Uterus (tissue), 2 donors: ENCODE results near the gene STON1.

Source experiments
- POLR2A ChIP-seq, 2 donors: fragments of 450-650 bp; IDR thresholded peaks; one replicate each; pipeline ENCODE4 v1.6.1; 2016; ENCODE audit warnings: antibody characterized with exemption in 2 of 2, mild to moderate bottlenecking in 1 of 2, moderate library complexity in 1 of 2
- TF ChIP-seq, protein P1 (sequence below), 4 experiments: fragments of 200-600 bp in 2 of 4; fragments of 450-650 bp in 2 of 4; sonication (generic) in 2 of 4; IDR thresholded peaks; one replicate each; pipeline ENCODE4 v1.5.1; 2016 to 2019; ENCODE audit warnings: antibody characterized with exemption in 4 of 4, mild to moderate bottlenecking in 2 of 4, moderate library complexity in 1 of 4

DNA sequence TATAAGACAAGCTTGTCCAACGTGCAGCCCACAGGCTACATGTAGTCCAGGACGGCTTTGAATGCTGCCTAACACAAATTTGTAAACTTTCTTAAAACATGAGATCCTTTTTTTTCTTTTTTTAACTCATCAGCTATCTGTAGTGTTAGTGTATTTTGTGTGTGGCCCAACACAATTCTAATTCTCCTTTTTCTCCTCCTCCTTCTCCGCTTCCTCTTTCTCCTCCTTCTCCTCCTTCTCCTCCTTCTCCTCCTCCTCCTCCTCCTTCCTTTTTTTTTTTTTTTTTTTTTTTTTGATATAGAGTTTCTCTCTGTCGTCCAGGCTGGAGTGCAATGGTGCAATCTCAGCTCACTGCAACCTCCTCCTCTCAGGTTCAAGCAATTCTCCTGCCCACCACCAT, 48.4 kb downstream of the STON1 start:
- TF ChIP-seq, protein P1, sequence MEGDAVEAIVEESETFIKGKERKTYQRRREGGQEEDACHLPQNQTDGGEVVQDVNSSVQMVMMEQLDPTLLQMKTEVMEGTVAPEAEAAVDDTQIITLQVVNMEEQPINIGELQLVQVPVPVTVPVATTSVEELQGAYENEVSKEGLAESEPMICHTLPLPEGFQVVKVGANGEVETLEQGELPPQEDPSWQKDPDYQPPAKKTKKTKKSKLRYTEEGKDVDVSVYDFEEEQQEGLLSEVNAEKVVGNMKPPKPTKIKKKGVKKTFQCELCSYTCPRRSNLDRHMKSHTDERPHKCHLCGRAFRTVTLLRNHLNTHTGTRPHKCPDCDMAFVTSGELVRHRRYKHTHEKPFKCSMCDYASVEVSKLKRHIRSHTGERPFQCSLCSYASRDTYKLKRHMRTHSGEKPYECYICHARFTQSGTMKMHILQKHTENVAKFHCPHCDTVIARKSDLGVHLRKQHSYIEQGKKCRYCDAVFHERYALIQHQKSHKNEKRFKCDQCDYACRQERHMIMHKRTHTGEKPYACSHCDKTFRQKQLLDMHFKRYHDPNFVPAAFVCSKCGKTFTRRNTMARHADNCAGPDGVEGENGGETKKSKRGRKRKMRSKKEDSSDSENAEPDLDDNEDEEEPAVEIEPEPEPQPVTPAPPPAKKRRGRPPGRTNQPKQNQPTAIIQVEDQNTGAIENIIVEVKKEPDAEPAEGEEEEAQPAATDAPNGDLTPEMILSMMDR (IDR thresholded peaks at IDR 0.05) = no peak
- no peak for TF ChIP-seq POLR2A (IDR thresholded peaks at IDR 0.05)
